Loucy (cell line): Measurements from ENCODE around the gene ZDHHC7.

ENCODE experiments used
- H2AFZ ChIP-seq: fragments of 200-600 bp; sonication (generic); 2 replicates; pipeline ENCODE4 v1.6.0; 2016; ENCODE audit warnings: antibody characterized with exemption, mild to moderate bottlenecking, low read length, moderate library complexity
- H3F3A ChIP-seq: fragments of 200-600 bp; 2 replicates; pipeline ENCODE4 v1.6.0; 2016; ENCODE audit warnings: antibody characterized with exemption, low read depth, mild to moderate bottlenecking
- H3K27me3 ChIP-seq: fragments of 200-600 bp; sonication (generic); 2 replicates; pipeline ENCODE4 v1.6.1; 2014; ENCODE audit warnings: low read length, mild to moderate bottlenecking; ENCODE audit not compliant: insufficient read depth, poor library complexity, severe bottlenecking
- H3K36me3 ChIP-seq: fragments of 200-600 bp; sonication (generic); 2 replicates; pipeline ENCODE4 v1.6.1; 2016; ENCODE audit warnings: low read length; ENCODE audit not compliant: insufficient read depth
- H3K4me1 ChIP-seq: fragments of 200-600 bp; sonication (generic); 2 replicates; pipeline ENCODE4 v1.5.1; 2014; ENCODE audit warnings: low read length, mild to moderate bottlenecking; ENCODE audit not compliant: insufficient read depth, poor library complexity, severe bottlenecking
- H3K4me2 ChIP-seq: fragments of 200-600 bp; sonication (generic); 2 replicates; pipeline ENCODE4 v1.6.0; 2014; ENCODE audit warnings: antibody characterized with exemption, low read length, low read depth, mild to moderate bottlenecking; ENCODE audit not compliant: poor library complexity, severe bottlenecking
- H3K4me3 ChIP-seq: fragments of 200-600 bp; sonication (generic); 2 replicates; pipeline ENCODE4 v1.5.1; 2014; ENCODE audit warnings: low read length, mild to moderate bottlenecking, mixed read lengths; ENCODE audit not compliant: poor library complexity, severe bottlenecking
- H3K79me2 ChIP-seq: fragments of 200-600 bp; sonication (generic); 2 replicates; pipeline ENCODE4 v1.6.1; 2014; ENCODE audit warnings: low read length; ENCODE audit not compliant: insufficient read depth
- H3K9ac ChIP-seq: fragments of 200-600 bp; sonication (generic); 2 replicates; pipeline ENCODE4 v1.6.0; 2014; ENCODE audit warnings: mild to moderate bottlenecking, low read depth, low read length, moderate library complexity; ENCODE audit not compliant: poor library complexity, severe bottlenecking
- H3K9me2 ChIP-seq: fragments of 200-600 bp; sonication (generic); replicated peaks from 2 replicates; pipeline ENCODE4 v1.6.1; 2016; ENCODE audit warnings: low read depth, low read length, mixed read lengths
- H3K9me3 ChIP-seq: fragments of 200-600 bp; sonication (generic); 2 replicates; pipeline ENCODE4 v1.6.1; 2014; ENCODE audit warnings: mild to moderate bottlenecking, antibody characterized with exemption, low read length, low read depth; ENCODE audit not compliant: insufficient read depth
- H4K20me1 ChIP-seq: fragments of 200-600 bp; sonication (generic); 2 replicates; pipeline ENCODE4 v1.6.0; 2014; ENCODE audit warnings: antibody characterized with exemption, low read length, mild to moderate bottlenecking; ENCODE audit not compliant: insufficient read depth, poor library complexity, severe bottlenecking
- EZH2phosphoT487 ChIP-seq: fragments of 200-600 bp; IDR thresholded peaks from 2 replicates; pipeline ENCODE4 v1.6.1; 2018; ENCODE audit warnings: antibody characterized with exemption, mild to moderate bottlenecking, moderate library complexity, borderline replicate concordance
- TF ChIP-seq, protein P1 (sequence below): fragments of 200-600 bp; sonication (generic); conservative IDR thresholded peaks from 2 replicates; pipeline ENCODE4 v1.5.1; 2014; ENCODE audit warnings: mild to moderate bottlenecking, antibody characterized with exemption, low read length

Gene ZDHHC7

DNA sequence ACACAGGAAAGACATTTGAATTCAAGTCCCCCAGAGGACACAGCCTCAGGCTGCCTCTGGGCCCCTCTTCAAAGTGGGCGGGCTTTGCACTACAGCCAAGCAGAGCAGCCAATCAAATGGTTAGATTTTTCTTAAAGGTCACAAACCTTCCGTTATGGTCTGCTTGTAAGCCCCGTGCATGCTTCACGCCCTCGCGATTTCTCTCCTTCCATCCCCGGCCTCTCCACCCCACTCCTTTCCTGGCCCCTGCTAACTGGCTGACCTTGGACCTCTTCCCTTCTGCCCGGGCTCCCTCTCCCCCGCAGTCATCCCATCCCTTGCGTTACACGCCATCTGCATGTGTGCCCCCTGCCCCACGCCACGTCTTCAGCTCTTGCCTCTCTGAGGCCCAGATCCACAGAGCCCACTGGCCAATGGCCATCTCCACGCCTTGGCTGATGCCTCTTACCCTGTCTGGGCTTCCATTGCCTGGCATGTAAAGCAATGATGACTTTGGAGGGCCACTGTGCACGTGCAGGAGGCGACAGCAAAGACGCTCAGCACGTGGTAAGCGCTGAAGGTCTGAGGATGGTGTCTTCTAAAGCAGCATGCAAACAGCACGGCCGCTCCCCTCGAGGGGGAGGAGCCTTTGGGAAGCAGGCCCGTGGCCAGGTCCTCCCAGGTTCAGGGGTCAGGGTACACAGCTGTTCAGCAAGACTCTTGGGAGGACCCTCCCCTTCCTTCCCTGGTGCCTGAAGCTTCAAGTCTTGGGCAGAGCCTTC, 86.8 kb downstream of the ZDHHC7 start:
- H3K4me3 ChIP-seq = no peak overlapping the region
- no peak overlapping the region for H3K9ac ChIP-seq
- H3K4me1 ChIP-seq = no peaks in the 10 kb centered on the region
- no peak overlapping the region for H2AFZ ChIP-seq
- no peaks in the 10 kb centered on the region for H3K27me3 ChIP-seq
- TF ChIP-seq EZH2phosphoT487 = no peak
- TF ChIP-seq, protein P1, sequence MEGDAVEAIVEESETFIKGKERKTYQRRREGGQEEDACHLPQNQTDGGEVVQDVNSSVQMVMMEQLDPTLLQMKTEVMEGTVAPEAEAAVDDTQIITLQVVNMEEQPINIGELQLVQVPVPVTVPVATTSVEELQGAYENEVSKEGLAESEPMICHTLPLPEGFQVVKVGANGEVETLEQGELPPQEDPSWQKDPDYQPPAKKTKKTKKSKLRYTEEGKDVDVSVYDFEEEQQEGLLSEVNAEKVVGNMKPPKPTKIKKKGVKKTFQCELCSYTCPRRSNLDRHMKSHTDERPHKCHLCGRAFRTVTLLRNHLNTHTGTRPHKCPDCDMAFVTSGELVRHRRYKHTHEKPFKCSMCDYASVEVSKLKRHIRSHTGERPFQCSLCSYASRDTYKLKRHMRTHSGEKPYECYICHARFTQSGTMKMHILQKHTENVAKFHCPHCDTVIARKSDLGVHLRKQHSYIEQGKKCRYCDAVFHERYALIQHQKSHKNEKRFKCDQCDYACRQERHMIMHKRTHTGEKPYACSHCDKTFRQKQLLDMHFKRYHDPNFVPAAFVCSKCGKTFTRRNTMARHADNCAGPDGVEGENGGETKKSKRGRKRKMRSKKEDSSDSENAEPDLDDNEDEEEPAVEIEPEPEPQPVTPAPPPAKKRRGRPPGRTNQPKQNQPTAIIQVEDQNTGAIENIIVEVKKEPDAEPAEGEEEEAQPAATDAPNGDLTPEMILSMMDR = no peak
- H3F3A ChIP-seq = no peaks in the 10 kb centered on the region
- H3K36me3 ChIP-seq = no peaks in the 10 kb centered on the region
- no peak overlapping the region for H3K4me2 ChIP-seq
- no peaks in the 10 kb centered on the region for H3K9me3 ChIP-seq
- H4K20me1 ChIP-seq = no peaks in the 10 kb centered on the region
- no peaks in the 10 kb centered on the region for H3K79me2 ChIP-seq
- no peaks in the 10 kb centered on the region for H3K9me2 ChIP-seq
